PFSK-1 (cell line): ENCODE measurements around the gene MOGAT3.

Source experiments
- FOXP2 ChIP-seq: optimal IDR thresholded peaks from 2 replicates; pipeline ENCODE3; 2011; ENCODE audit warnings: borderline replicate concordance, control low read depth, inconsistent platforms; ENCODE audit not compliant: insufficient read depth; ENCODE audit errors: extremely low read length, extremely low read depth
- POLR2AphosphoS5 ChIP-seq: IDR thresholded peaks from 2 replicates; pipeline ENCODE4 v1.6.1; 2012; ENCODE audit warnings: low read depth, mild to moderate bottlenecking, control low read depth, low read length, moderate library complexity
- REST ChIP-seq, 2 experiments: IDR thresholded peaks; 2 replicates each; pipeline versions ENCODE4 v1.6.1 to v1.8.0; 2011 to 2012; ENCODE audit warnings: low read depth in 2 of 2, low read length in 2 of 2, control low read depth in 1 of 2, inconsistent platforms in 1 of 2, mild to moderate bottlenecking in 1 of 2, moderate library complexity in 1 of 2; ENCODE audit not compliant: insufficient read depth in 1 of 2
- SIN3A ChIP-seq: IDR thresholded peaks from 2 replicates; pipeline ENCODE4 v1.6.1; 2012; ENCODE audit warnings: mild to moderate bottlenecking, low read length, moderate library complexity, borderline replicate concordance; ENCODE audit not compliant: insufficient read depth
- TAF1 ChIP-seq: IDR thresholded peaks from 2 replicates; pipeline ENCODE4 v1.6.1; 2012; ENCODE audit warnings: low read length, control low read depth, borderline replicate concordance; ENCODE audit not compliant: insufficient read depth

- peak; percentile 1; the same call in 1 of the 2 replicates for TF ChIP-seq POLR2AphosphoS5
- peak in 1 of 2 experiments; percentile 91; a peak in 2 of 4 replicates for TF ChIP-seq REST (IDR thresholded peaks at IDR 0.05; ENCODE audit: insufficient read depth in 1 of 2, low read depth in 2 of 2, low read length in 2 of 2)
- TF ChIP-seq TAF1: no peak
- no peak for TF ChIP-seq FOXP2
- TF ChIP-seq SIN3A: peak; percentile 20; the same call in 1 of the 2 replicates
These were observed 36.6 kb downstream of the MOGAT3 start for GRCh38 chr7:101164071-101164840.
